Neural crest cell (in vitro differentiated cells): ENCODE measurements around the gene TM7SF3. TPM values are rescaled to one million over a fixed set of nuclear protein-coding genes. Genes with fewer than 3 reads are reported as not detected.

Experiments used
- DNase-seq: peaks from one replicate; pipeline ENCODE4 v3.0.0; 2021; ENCODE audit warnings: low read depth, mixed read lengths, low spot score
- H3K27ac Mint-ChIP-seq: one replicate; pipeline ENCODE4 v1.8.0; 2021; ENCODE audit warnings: mild to moderate bottlenecking, mixed read lengths; ENCODE audit not compliant: unreplicated experiment
- H3K27me3 Mint-ChIP-seq: 2 replicates; pipeline ENCODE4 v1.8.0; 2021; ENCODE audit warnings: low read depth, mild to moderate bottlenecking, mixed read lengths
- H3K36me3 Mint-ChIP-seq: 2 replicates; pipeline ENCODE4 v1.8.0; 2021; ENCODE audit warnings: low read depth, mild to moderate bottlenecking, mixed read lengths
- H3K4me1 Mint-ChIP-seq: 2 replicates; pipeline ENCODE4 v1.8.0; 2021; ENCODE audit warnings: mixed read lengths
- H3K4me3 Mint-ChIP-seq: one replicate; pipeline ENCODE4 v1.8.0; 2021; ENCODE audit warnings: mild to moderate bottlenecking, mixed read lengths
- H3K9me3 Mint-ChIP-seq: 2 replicates; pipeline ENCODE4 v1.8.0; 2021; ENCODE audit warnings: mixed read lengths
- total RNA-seq: library from RNA; stranded (reverse); gene quantifications from 2 replicates; pipeline ENCODE4 v1.2.1, GENCODE V29; 2021
- TF ChIP-seq, protein P1 (sequence below): fragments of 200-600 bp; sonication (generic); conservative IDR thresholded peaks from 2 replicates; pipeline ENCODE4 v1.5.0; 2021; ENCODE audit warnings: antibody characterized with exemption, mild to moderate bottlenecking

Gene TM7SF3
- total RNA-seq, 1 donor from 2014 or later: 55.7 TPM

DNA sequence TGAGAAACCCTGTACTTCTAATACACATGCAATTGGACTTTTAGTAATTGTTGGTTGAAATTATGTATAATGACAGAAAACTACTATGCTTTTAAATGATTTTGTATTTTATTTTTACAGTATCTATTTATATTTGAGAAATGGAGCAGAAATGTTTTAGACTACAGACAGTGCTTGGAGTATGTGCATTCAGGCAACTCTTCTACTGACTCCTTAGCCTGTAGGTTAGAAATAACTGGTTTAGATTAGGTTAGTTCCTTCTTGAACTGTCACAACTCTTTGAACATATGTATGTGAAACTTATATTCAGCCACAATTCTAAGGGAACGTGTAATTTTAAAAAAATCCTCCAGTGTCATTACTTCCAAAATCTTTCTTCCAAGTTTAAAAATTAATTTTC is 74.2 kb downstream of the TM7SF3 start:
- peak overlapping the region; percentile 99 for H3K4me3 Mint-ChIP-seq
- DNase-seq: no peak
- H3K27me3 Mint-ChIP-seq: no peaks in the 10 kb centered on the region
- H3K9me3 Mint-ChIP-seq: peaks cover 3% of the 10 kb centered on the region
- no peak overlapping the region for H3K27ac Mint-ChIP-seq
- H3K4me1 Mint-ChIP-seq: peaks cover 54% of the 10 kb centered on the region
- peaks cover 16% of the 10 kb centered on the region for H3K36me3 Mint-ChIP-seq
- TF ChIP-seq, protein P1, sequence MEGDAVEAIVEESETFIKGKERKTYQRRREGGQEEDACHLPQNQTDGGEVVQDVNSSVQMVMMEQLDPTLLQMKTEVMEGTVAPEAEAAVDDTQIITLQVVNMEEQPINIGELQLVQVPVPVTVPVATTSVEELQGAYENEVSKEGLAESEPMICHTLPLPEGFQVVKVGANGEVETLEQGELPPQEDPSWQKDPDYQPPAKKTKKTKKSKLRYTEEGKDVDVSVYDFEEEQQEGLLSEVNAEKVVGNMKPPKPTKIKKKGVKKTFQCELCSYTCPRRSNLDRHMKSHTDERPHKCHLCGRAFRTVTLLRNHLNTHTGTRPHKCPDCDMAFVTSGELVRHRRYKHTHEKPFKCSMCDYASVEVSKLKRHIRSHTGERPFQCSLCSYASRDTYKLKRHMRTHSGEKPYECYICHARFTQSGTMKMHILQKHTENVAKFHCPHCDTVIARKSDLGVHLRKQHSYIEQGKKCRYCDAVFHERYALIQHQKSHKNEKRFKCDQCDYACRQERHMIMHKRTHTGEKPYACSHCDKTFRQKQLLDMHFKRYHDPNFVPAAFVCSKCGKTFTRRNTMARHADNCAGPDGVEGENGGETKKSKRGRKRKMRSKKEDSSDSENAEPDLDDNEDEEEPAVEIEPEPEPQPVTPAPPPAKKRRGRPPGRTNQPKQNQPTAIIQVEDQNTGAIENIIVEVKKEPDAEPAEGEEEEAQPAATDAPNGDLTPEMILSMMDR: no peak

DNA sequence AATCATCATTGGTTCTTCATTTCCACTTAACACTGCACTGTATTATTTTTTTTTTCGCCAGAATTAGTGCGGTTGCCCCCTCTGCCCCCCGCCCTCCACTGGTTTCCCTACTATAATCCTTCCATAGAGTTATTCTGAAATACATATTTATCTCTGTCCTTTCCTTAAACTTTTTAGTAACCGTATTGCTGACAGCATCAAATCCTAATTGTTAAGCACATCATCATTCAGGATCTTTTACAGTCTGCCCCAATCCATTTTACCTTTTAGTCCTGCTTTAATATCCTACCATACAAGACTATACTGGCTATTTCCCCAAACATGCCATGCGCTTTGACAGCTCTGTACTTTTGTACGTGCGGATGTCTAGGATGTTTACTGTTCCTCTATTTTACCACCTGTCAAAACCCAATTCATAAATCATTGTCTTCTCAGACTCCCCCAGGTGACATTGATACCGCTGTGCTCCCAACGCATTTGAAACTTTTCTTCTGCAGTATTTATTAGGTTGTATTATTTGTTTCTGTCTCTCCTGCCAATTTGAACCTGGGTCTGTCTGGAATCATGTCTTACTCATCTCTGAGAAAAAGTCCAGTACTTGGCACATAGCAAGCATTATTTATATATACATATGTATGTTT is 74.9 kb downstream of the TM7SF3 start:
- peaks cover 3% of the 10 kb centered on the region for H3K9me3 Mint-ChIP-seq

DNA sequence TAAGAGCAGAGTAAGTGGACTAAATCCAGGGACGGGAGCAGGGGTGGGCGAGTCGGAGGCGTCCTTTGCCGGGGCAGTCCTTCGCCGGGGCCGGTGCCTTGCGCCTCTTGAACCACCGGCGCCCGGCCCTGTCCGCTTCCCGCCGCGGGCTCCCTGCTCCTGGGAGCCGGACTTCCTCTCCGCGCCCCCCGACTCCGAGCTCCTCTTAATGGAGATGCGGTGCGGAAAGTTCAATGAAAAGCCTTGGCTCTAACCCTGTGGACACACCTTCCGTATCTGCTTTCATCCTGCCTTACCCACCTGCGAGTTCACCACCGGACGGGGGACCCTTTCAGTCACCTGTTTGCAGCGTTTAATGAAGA is 75.5 kb downstream of the TM7SF3 start:
- no peaks in the 10 kb centered on the region for H3K27me3 Mint-ChIP-seq
- TF ChIP-seq, protein P1: no peak
- no peak for DNase-seq
- peak overlapping the region; percentile 99 for H3K4me3 Mint-ChIP-seq
- H3K4me1 Mint-ChIP-seq: peaks cover 61% of the 10 kb centered on the region
- H3K9me3 Mint-ChIP-seq: no peaks in the 10 kb centered on the region
- peaks cover 11% of the 10 kb centered on the region for H3K36me3 Mint-ChIP-seq
- peak overlapping the region; percentile 100 for H3K27ac Mint-ChIP-seq

More for the DNA sequence above, 74.9 kb downstream of the TM7SF3 start:
- H3K4me1 Mint-ChIP-seq: peaks cover 60% of the 10 kb centered on the region
- TF ChIP-seq, protein P1: no peak
- H3K27ac Mint-ChIP-seq: peak overlapping the region; percentile 99
- H3K4me3 Mint-ChIP-seq: peak overlapping the region; percentile 99
- DNase-seq: no peak
- H3K27me3 Mint-ChIP-seq: no peaks in the 10 kb centered on the region
- H3K36me3 Mint-ChIP-seq: peaks cover 16% of the 10 kb centered on the region

DNA sequence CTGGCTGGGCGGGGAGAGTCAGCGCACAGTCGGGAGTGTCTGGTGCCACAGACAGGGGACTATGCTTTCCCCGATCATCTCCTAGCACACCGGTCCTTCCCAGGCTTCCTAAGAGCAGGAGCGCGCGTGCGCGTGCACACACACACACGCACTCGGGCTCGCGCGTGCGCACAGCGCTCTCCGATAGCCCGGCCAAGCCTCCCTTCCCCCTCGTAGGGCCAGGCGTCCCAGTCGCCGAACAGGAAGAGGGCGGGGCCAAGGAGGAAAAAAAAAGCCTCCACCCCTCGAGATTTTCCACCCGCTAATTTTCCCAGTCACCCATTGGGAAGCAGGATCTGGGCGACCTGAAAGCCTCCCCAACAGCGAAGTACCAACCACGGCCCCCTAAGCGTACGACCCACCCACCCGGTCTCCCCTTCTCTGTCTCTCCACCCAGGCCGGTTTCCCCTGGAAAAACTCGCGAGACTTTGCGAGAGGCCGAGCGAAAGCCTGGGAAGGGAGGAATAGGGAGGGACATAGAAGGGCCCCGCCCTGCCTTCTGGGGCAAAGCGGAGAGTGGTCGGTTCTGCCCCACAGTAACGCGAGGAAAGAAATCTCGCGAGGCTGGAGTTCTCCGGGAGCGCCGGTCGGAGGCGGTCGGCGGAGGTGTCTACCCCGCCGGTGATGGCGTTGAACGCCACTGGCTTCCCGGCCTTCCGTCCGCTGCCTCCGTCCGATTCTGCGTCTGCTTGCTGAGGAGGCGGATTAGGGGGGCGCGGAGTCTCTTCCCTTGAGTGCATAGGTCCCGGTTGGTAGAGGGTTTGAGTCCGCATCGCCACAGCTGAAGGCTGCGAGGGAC is 76.1 kb downstream of the TM7SF3 start, which contains the start of the genes FGFR1OP2 and INTS13:
Gene FGFR1OP2 (plus strand): TSS at position 608 of the 838 bp plus-strand sequence. CDS start 15,689 bp downstream, outside the sequence.
Gene INTS13 (minus strand): TSS at position 119 of the 838 bp plus-strand sequence. CDS start 1,178 bp downstream, outside the sequence.
- peak within 1 kb of the TSS; percentile 100 for H3K27ac Mint-ChIP-seq
- DNase-seq: peak; percentile 99
- peaks cover 7% of the 10 kb centered on the region for H3K36me3 Mint-ChIP-seq
- TF ChIP-seq, protein P1: no peak
- peak within 1 kb of the TSS; percentile 99 for H3K4me3 Mint-ChIP-seq
- H3K27me3 Mint-ChIP-seq: no peaks in the 10 kb centered on the region
- H3K4me1 Mint-ChIP-seq: peaks cover 65% of the 10 kb centered on the region
- H3K9me3 Mint-ChIP-seq: no peaks in the 10 kb centered on the region

DNA sequence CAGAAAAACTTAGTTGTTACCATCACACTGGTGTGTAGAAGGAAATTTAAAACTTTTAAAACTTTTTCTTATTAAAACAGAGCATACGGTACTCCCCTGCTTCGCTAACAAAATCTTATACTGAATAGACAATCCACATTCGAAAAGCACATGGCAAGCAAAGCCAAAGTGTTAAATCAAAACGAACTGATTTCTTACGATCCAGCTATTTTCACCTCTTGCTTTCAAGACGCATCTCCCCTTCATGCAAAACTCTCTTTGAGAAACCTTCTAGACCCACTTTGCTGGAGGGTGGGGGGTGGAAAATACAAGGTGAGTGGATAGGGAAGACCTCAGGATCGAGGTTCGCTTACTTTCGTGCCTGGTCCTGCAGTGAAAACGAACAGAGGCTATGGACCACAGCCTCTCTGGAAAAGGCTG is 76.7 kb downstream of the TM7SF3 start:
- no peak for DNase-seq
- peak overlapping the region; percentile 99 for H3K4me3 Mint-ChIP-seq
- H3K36me3 Mint-ChIP-seq: peaks cover 6% of the 10 kb centered on the region
- peak overlapping the region; percentile 100 for H3K27ac Mint-ChIP-seq
- no peaks in the 10 kb centered on the region for H3K9me3 Mint-ChIP-seq
- H3K27me3 Mint-ChIP-seq: no peaks in the 10 kb centered on the region
- H3K4me1 Mint-ChIP-seq: peaks cover 65% of the 10 kb centered on the region
- TF ChIP-seq, protein P1: no peak
